NCI-H2227 treated with DMSO at 0.1 percent for 48 hours (cell line): ENCODE results near the gene CDH11.

Experiments used
- DNase-seq: peaks from one replicate; lab custom pipeline; 2025; lab: John Stamatoyannopoulos, UW

CDH11 gene

GRCh38 chr16:64977206-64977920, 144.5 kb downstream of the CDH11 start:
- DNase-seq, result no peak

- DNase-seq, result no peak
These were observed 146.0 kb downstream of the CDH11 start for GRCh38 chr16:64975821-64976220.

GRCh38 chr16:64974381-64974780, 147.5 kb downstream of the CDH11 start:
- DNase-seq, result no peak

GRCh38 chr16:64973171-64973570, 148.7 kb downstream of the CDH11 start:
- DNase-seq, result no peak

- no peak for DNase-seq
These were observed 150.7 kb downstream of the CDH11 start for GRCh38 chr16:64971171-64971570.

GRCh38 chr16:64969221-64969620, 152.6 kb downstream of the CDH11 start:
- DNase-seq, result no peak

GRCh38 chr16:64968539-64968938, 153.3 kb downstream of the CDH11 start:
- no peak for DNase-seq

- DNase-seq, result no peak
These were observed 157.7 kb downstream of the CDH11 start for GRCh38 chr16:64964126-64964540.

- no peak for DNase-seq
These were observed 159.1 kb downstream of the CDH11 start for GRCh38 chr16:64962786-64963185.

- no peak for DNase-seq
These were observed 164.6 kb downstream of the CDH11 start for GRCh38 chr16:64957246-64957645.

GRCh38 chr16:64952177-64952576, 169.7 kb downstream of the CDH11 start:
- no peak for DNase-seq

- DNase-seq, result no peak
These were observed 170.7 kb downstream of the CDH11 start for GRCh38 chr16:64951193-64951592.

- no peak for DNase-seq
These were observed 171.1 kb downstream of the CDH11 start for GRCh38 chr16:64950731-64951130.

- DNase-seq, result no peak
These were observed 171.6 kb downstream of the CDH11 start for GRCh38 chr16:64950262-64950661.

- DNase-seq, result no peak
These were observed 173.8 kb downstream of the CDH11 start for GRCh38 chr16:64948056-64948455.

GRCh38 chr16:64947651-64948050, 174.2 kb downstream of the CDH11 start:
- no peak for DNase-seq

- DNase-seq, result no peak
These were observed 188.0 kb downstream of the CDH11 start for GRCh38 chr16:64933885-64934284.

GRCh38 chr16:64926476-64926875, 195.4 kb downstream of the CDH11 start:
- DNase-seq, result no peak

- DNase-seq, result no peak
These were observed 196.7 kb downstream of the CDH11 start for GRCh38 chr16:64925166-64925565.

- DNase-seq, result no peak
These were observed 197.8 kb downstream of the CDH11 start for GRCh38 chr16:64924086-64924485.

- DNase-seq, result no peak
These were observed 201.8 kb downstream of the CDH11 start for GRCh38 chr16:64919929-64920607.

GRCh38 chr16:64919141-64919540, 202.7 kb downstream of the CDH11 start:
- no peak for DNase-seq

GRCh38 chr16:64916051-64916450, 205.8 kb downstream of the CDH11 start:
- no peak for DNase-seq

- DNase-seq, result no peak
These were observed 211.5 kb downstream of the CDH11 start for GRCh38 chr16:64910356-64910755.
